Gastroesophageal sphincter (tissue), 4 donors: Measurements from ENCODE around the gene PSRC1. TPM values are rescaled to one million over a fixed set of nuclear protein-coding genes. Genes with fewer than 3 reads are reported as not detected.

Experiments used
- ATAC-seq: fragments of 150-250 bp; one replicate; pipeline ENCODE4 v1.9.1; 2016; ENCODE audit warnings: mild to moderate bottlenecking, moderate library complexity
- H3K27ac ChIP-seq, 4 donors: fragments of 200-600 bp; sonication (generic) in 3 of 4; 1 replicate in 3 of 4; 2 replicates in 1 of 4; pipeline ENCODE4 v1.5.1; 2016 to 2019
- H3K27me3 ChIP-seq: fragments of 200-600 bp; sonication (generic); one replicate; pipeline ENCODE4 v1.5.1; 2019
- H3K36me3 ChIP-seq, 2 donors: fragments of 200-600 bp; sonication (generic); one replicate each; pipeline ENCODE4 v1.5.1; 2019; ENCODE audit warnings: control low read depth in 1 of 2
- H3K4me1 ChIP-seq, 3 donors: fragments of 200-600 bp; sonication (generic); 1 replicate in 2 of 3; 2 replicates in 1 of 3; pipeline ENCODE4 v1.5.1; 2016 to 2019; ENCODE audit warnings: control low read depth in 2 of 3
- H3K4me3 ChIP-seq, 2 donors: fragments of 200-600 bp; sonication (generic); one replicate each; pipeline ENCODE4 v1.5.1; 2019; ENCODE audit warnings: mild to moderate bottlenecking in 1 of 2, moderate library complexity in 1 of 2
- H3K9me3 ChIP-seq, 3 donors: fragments of 200-600 bp; sonication (generic); one replicate each; pipeline ENCODE4 v1.5.1; 2017 to 2019; ENCODE audit warnings: control low read depth in 2 of 3
- EP300 ChIP-seq: sonication (generic); formaldehyde crosslinking; IDR thresholded peaks from one replicate; pipeline ENCODE4 v1.6.1; 2017; ENCODE audit warnings: antibody characterized with exemption, mild to moderate bottlenecking
- POLR2A ChIP-seq, 2 donors: fragments of 450-650 bp; IDR thresholded peaks; one replicate each; pipeline ENCODE4 v1.6.1; 2017; ENCODE audit warnings: antibody characterized with exemption in 2 of 2, mild to moderate bottlenecking in 2 of 2, moderate library complexity in 1 of 2
- POLR2AphosphoS5 ChIP-seq: sonication (generic); formaldehyde crosslinking; IDR thresholded peaks from one replicate; pipeline ENCODE4 v1.6.1; 2017; ENCODE audit warnings: antibody characterized with exemption
- WGBS, 2 donors: methylation state at CpG; one replicate each; pipeline ENCODE4 v1.1.5; 2018; ENCODE audit warnings: low coverage in 1 of 2; 5-methylcytosine and 5-hydroxymethylcytosine counted together
- total RNA-seq, 4 donors: library from RNA; depleted of rRNA; stranded (reverse); fragments of >200 nt; gene quantifications; one replicate each; pipeline ENCODE4 v1.1.0, GENCODE V29; 2016
- TF ChIP-seq, protein P1 (sequence below), 4 experiments: fragments of 200-600 bp in 2 of 4; fragments of 450-650 bp in 2 of 4; sonication (generic) in 1 of 4; IDR thresholded peaks; one replicate each; pipeline ENCODE4 v1.5.1; 2017 to 2019; ENCODE audit warnings: antibody characterized with exemption in 4 of 4, mild to moderate bottlenecking in 2 of 4, moderate library complexity in 2 of 4

The PSRC1 gene
- total RNA-seq, 4 donors from 2014 or later, result 6.9 to 26.9 (median 10.3) TPM

DNA sequence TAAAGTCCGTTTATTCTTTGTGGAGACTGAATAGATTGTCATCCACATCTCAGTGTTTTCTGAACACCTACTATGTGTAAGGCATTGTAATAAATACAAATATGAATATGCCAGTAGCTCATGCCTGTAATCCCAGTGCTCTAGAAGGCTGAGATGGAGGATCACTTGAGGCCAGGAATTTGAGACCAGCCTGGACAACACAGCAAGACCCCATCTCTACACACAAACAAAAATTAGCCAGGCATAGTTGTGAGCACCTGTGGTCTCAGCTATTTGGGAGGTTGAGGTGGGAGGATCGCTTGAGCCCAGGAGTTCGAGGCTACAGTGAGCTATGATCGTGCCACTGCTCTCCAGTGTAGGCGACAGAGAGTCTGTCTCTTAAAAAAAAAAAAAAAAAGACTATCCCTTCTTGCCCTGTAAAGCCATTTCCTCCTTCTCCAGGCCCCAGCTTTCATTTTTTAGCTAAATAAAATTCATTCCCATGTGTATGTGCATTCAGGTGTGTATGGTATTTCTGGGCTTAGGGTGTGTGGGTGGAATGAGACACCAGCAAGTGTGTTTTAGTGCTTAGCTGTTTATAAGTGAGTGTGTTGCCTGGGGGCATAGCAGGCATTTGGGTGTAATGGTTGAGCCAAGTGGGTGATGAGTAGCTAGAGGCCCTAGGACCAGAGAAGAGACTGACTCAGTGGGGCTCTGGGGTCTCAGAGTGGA is 25.8 kb downstream of the PSRC1 start:
- no peaks in the 10 kb centered on the region for H3K9me3 ChIP-seq
- H3K36me3 ChIP-seq, result peaks cover 0 to 38% of the 10 kb centered on the region in 2 donors
- TF ChIP-seq POLR2AphosphoS5, result no peak
- TF ChIP-seq, protein P1, sequence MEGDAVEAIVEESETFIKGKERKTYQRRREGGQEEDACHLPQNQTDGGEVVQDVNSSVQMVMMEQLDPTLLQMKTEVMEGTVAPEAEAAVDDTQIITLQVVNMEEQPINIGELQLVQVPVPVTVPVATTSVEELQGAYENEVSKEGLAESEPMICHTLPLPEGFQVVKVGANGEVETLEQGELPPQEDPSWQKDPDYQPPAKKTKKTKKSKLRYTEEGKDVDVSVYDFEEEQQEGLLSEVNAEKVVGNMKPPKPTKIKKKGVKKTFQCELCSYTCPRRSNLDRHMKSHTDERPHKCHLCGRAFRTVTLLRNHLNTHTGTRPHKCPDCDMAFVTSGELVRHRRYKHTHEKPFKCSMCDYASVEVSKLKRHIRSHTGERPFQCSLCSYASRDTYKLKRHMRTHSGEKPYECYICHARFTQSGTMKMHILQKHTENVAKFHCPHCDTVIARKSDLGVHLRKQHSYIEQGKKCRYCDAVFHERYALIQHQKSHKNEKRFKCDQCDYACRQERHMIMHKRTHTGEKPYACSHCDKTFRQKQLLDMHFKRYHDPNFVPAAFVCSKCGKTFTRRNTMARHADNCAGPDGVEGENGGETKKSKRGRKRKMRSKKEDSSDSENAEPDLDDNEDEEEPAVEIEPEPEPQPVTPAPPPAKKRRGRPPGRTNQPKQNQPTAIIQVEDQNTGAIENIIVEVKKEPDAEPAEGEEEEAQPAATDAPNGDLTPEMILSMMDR (IDR thresholded peaks at IDR 0.05), result no peak
- no peak for TF ChIP-seq POLR2A (IDR thresholded peaks at IDR 0.05)
- no peak for TF ChIP-seq EP300
- whole genome bisulfite sequencing, 2 donors, result 67 to 91% methylated on average over 1 to 5 of the region's 5 CpGs
- no peak overlapping the region for H3K4me3 ChIP-seq
- H3K27ac ChIP-seq, result no peak overlapping the region
- no peak for ATAC-seq
- H3K4me1 ChIP-seq, result peaks cover 0 to 43% (median 25%) of the 10 kb centered on the region in 3 donors
- H3K27me3 ChIP-seq, result no peaks in the 10 kb centered on the region

DNA sequence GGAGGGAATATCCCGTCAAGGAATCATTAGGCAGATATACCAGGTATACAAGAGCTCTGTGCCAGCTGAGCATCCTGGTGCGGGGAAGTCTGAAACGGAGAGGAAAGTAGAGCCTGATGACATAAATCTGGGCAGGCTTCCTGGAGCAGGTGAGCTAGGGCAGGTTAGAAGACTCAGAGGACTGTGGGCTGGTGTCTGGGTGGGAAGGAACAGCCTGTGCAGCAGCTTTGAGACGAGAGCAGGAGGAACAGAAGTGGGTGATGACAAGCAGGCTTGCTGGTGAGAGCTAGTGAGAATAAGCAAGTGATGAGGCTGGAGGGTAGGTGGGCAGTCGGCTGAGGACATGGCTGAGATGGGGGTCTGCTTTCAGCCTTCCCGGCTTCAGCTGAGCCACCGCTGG is 26.9 kb downstream of the PSRC1 start:
- Histone ChIP-seq H3K27ac (peak overlapping the region in 1 of 4 donors; percentile 89), H3K36me3 (peaks cover 0 to 27% of the 10 kb centered on the region in 2 donors), H3K27me3 (no peaks in the 10 kb centered on the region), H3K4me1 (peaks cover 0 to 45% (median 25%) of the 10 kb centered on the region in 3 donors), H3K9me3 (no peaks in the 10 kb centered on the region), H3K4me3 (no peak overlapping the region)
- WGBS, 2 donors, result 82 to 90% methylated on average over 2 to 6 of the region's 7 CpGs
- no peak for TF ChIP-seq EP300
- no peak for ATAC-seq

DNA sequence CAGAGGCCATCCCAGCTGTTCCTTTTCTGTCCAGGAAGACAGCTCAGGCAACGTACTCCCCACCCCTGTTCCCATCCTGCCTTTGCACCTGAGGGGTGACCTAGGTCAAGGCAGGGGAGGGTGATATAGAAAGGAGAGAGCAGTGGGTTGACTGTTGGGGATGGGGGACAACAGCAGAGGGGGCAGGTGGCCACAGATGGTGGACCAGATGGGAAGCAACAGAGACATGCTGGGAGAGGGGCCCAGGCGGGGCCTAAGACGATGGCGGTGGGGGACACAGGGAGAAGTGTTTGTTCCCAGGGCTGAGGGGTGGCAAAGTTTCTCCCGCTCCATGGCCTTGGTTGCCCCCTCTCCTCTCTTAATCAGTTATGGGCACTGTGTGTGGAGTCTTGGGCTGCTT is 27.3 kb downstream of the PSRC1 start:
- H3K27me3 ChIP-seq, result no peaks in the 10 kb centered on the region
- H3K4me1 ChIP-seq, result peaks cover 0 to 49% (median 25%) of the 10 kb centered on the region in 3 donors
- no peak overlapping the region for H3K4me3 ChIP-seq
- WGBS, 2 donors, result 100% methylated on average over 1 to 4 of the region's 5 CpGs
- TF ChIP-seq POLR2AphosphoS5 (no peak), EP300 (no peak), POLR2A (IDR thresholded peaks at IDR 0.05) (no peak)
- TF ChIP-seq, protein P1 (IDR thresholded peaks at IDR 0.05), result no peak
- H3K9me3 ChIP-seq, result no peaks in the 10 kb centered on the region
- peaks cover 0 to 23% of the 10 kb centered on the region in 2 donors for H3K36me3 ChIP-seq
- no peak for ATAC-seq
- H3K27ac ChIP-seq, result peak overlapping the region in 2 of 4 donors; percentile 89

DNA sequence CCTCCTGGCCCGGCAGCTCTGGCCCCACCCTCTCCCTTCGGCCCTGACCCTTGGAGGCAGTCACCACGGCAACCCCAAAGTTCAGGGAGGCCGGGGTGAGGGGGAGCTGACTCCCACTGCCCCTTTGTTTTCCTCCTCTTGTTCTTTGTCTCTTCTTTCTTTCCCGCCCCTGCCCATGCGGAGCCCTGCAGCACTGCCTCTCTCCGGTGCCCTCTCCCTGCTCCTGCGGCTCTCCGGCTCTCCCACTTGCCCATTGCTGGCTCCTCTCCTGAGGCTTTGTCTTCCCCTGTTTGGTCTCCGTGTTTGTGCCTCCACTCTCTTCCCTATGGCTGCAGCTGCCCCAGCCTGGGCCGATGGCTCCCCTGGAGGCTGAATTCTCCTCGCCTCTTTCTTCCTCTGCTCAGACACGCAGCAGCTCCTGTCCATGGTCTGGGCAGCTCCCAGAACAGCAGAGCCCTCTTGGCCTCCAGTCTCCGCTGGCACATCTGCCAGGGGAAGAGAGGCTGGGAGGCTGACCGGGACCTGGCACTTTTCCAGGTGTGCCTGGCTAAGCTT is 27.8 kb downstream of the PSRC1 start:
- H3K27ac ChIP-seq, result peak overlapping the region in 3 of 4 donors; percentile 89 to 93 (median 89)
- peaks cover 0 to 18% of the 10 kb centered on the region in 2 donors for H3K36me3 ChIP-seq
- H3K4me1 ChIP-seq, result peaks cover 0 to 54% (median 27%) of the 10 kb centered on the region in 3 donors
- H3K4me3 ChIP-seq, result peak overlapping the region in 1 of 2 donors; percentile 35
- WGBS, 2 donors, result 58% methylated on average over 6 of the region's 15 CpGs; no CpG with 5 or more reads in 1 of the 2 donors
- TF ChIP-seq, protein P1 (IDR thresholded peaks at IDR 0.05), result peak in 1 of 4 experiments; percentile 21
- TF ChIP-seq POLR2A (IDR thresholded peaks at IDR 0.05), result no peak
- no peaks in the 10 kb centered on the region for H3K9me3 ChIP-seq
- no peaks in the 10 kb centered on the region for H3K27me3 ChIP-seq
- ATAC-seq, result no peak

DNA sequence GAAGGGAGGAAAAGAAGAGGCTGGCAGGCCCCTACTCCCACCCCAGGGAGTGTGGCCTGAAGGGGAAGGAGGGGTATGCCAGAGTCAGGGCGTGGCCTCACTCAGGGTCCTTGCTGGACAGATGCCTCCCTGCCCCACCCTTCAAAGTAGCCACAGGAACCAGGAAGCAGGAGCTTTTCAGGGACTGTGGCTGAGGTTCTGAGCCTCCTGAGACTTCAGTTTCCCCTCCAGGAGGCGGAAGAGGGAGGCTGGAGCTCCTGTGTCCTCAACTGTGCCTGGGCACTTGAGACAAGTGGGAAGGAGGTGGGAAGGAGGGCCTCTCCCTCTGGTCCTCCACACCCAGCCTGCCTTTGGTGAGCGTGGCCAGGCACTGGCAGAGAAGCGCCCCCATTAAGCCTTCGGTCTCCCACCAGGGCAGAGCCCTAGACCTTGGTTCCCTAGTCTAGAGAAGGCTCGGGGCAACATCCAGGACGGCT is 28.3 kb downstream of the PSRC1 start:
- peaks cover 0 to 59% (median 29%) of the 10 kb centered on the region in 3 donors for H3K4me1 ChIP-seq
- H3K36me3 ChIP-seq, result peaks cover 0 to 17% of the 10 kb centered on the region in 2 donors
- ATAC-seq, result no peak
- H3K27me3 ChIP-seq, result no peaks in the 10 kb centered on the region
- H3K9me3 ChIP-seq, result no peaks in the 10 kb centered on the region
- H3K4me3 ChIP-seq, result peak overlapping the region in 1 of 2 donors; percentile 35
- H3K27ac ChIP-seq, result peak overlapping the region; percentile 58 to 93 (median 89)
- WGBS, 2 donors, result 40% methylated on average over 1 of the region's 7 CpGs; no CpG with 5 or more reads in 1 of the 2 donors
- TF ChIP-seq, protein P1 (IDR thresholded peaks at IDR 0.05), result no peak
